Stomach (tissue), 4 donors: Measurements from ENCODE around the gene MOV10L1.
A peak's percentile ranks its signal among the peaks of the same experiment; 100 is the strongest.

Experiments
- POLR2AphosphoS5 ChIP-seq, 3 donors: sonication (generic); formaldehyde crosslinking; IDR thresholded peaks; one replicate each; pipeline ENCODE4 v1.6.1; 2016; ENCODE audit warnings: antibody characterized with exemption in 3 of 3
- TF ChIP-seq, protein P1 (sequence below), 7 experiments: fragments of 450-650 bp in 4 of 7; fragments of 200-600 bp in 3 of 7; sonication (generic) in 3 of 7; IDR thresholded peaks; one replicate each; pipeline ENCODE4 v1.5.1; 2016 to 2019; ENCODE audit warnings: antibody characterized with exemption in 7 of 7, control low read depth in 2 of 7, mild to moderate bottlenecking in 1 of 7

GRCh38 chr22:50190941-50191741, 101.3 kb downstream of the MOV10L1 start:
- TF ChIP-seq, protein P1, sequence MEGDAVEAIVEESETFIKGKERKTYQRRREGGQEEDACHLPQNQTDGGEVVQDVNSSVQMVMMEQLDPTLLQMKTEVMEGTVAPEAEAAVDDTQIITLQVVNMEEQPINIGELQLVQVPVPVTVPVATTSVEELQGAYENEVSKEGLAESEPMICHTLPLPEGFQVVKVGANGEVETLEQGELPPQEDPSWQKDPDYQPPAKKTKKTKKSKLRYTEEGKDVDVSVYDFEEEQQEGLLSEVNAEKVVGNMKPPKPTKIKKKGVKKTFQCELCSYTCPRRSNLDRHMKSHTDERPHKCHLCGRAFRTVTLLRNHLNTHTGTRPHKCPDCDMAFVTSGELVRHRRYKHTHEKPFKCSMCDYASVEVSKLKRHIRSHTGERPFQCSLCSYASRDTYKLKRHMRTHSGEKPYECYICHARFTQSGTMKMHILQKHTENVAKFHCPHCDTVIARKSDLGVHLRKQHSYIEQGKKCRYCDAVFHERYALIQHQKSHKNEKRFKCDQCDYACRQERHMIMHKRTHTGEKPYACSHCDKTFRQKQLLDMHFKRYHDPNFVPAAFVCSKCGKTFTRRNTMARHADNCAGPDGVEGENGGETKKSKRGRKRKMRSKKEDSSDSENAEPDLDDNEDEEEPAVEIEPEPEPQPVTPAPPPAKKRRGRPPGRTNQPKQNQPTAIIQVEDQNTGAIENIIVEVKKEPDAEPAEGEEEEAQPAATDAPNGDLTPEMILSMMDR (IDR thresholded peaks at IDR 0.05) = no peak
- TF ChIP-seq POLR2AphosphoS5 (IDR thresholded peaks at IDR 0.05) = peak in 1 of 3 donors; percentile 5
